MM.1S (cell line): Measurements from ENCODE around the gene IDH1.

ENCODE experiments used
- DNase-seq: peaks from one replicate; pipeline ENCODE4 v3.0.0-alpha.2; 2015
- H2AFZ ChIP-seq: fragments of 300-600 bp; sonication (generic); 2 replicates; pipeline ENCODE4 v1.6.0; 2016; ENCODE audit warnings: antibody characterized with exemption, low read length
- H3F3A ChIP-seq: fragments of 300-600 bp; sonication (generic); 2 replicates; pipeline ENCODE4 v1.6.1; 2016; ENCODE audit warnings: mild to moderate bottlenecking, antibody characterized with exemption, low read length, moderate library complexity, mixed read lengths; ENCODE audit not compliant: insufficient read depth
- H3K27ac ChIP-seq: fragments of 300-600 bp; sonication (generic); 2 replicates; pipeline ENCODE4 v1.5.1; 2016; ENCODE audit warnings: mild to moderate bottlenecking, low read length
- H3K27me3 ChIP-seq: fragments of 300-600 bp; sonication (generic); replicated peaks from 2 replicates; pipeline ENCODE4 v1.6.0; 2016; ENCODE audit warnings: low read length; ENCODE audit not compliant: insufficient read depth
- H3K36me3 ChIP-seq: fragments of 300-600 bp; sonication (generic); replicated peaks from 2 replicates; pipeline ENCODE4 v1.6.1; 2016; ENCODE audit warnings: mild to moderate bottlenecking, low read length, mixed read lengths; ENCODE audit not compliant: insufficient read depth
- H3K4me1 ChIP-seq: fragments of 300-600 bp; sonication (generic); 2 replicates; pipeline ENCODE4 v1.6.1; 2016; ENCODE audit warnings: low read length, mixed read lengths
- H3K4me2 ChIP-seq: fragments of 300-600 bp; sonication (generic); 2 replicates; pipeline ENCODE4 v1.6.0; 2016; ENCODE audit warnings: low read depth, low read length
- H3K4me3 ChIP-seq: fragments of 300-600 bp; sonication (generic); 2 replicates; pipeline ENCODE4 v1.5.1; 2016; ENCODE audit warnings: low read length, mixed read lengths
- H3K79me2 ChIP-seq: fragments of 300-600 bp; sonication (generic); 2 replicates; pipeline ENCODE4 v1.6.1; 2016; ENCODE audit warnings: mixed run types, low read length, mixed read lengths
- H3K9ac ChIP-seq: fragments of 300-600 bp; sonication (generic); 2 replicates; pipeline ENCODE4 v1.6.1; 2016; ENCODE audit warnings: low read length, mixed read lengths
- H3K9me2 ChIP-seq: fragments of 300-600 bp; sonication (generic); replicated peaks from 2 replicates; pipeline ENCODE4 v1.6.1; 2016; ENCODE audit warnings: mild to moderate bottlenecking, low read length, mixed read lengths; ENCODE audit not compliant: insufficient read depth
- H3K9me3 ChIP-seq: fragments of 300-600 bp; sonication (generic); replicated peaks from 2 replicates; pipeline ENCODE4 v1.6.1; 2016; ENCODE audit warnings: mild to moderate bottlenecking, low read length, mixed read lengths; ENCODE audit not compliant: insufficient read depth
- H4K20me1 ChIP-seq: fragments of 300-600 bp; sonication (generic); 2 replicates; pipeline ENCODE4 v1.6.1; 2016; ENCODE audit warnings: mild to moderate bottlenecking, low read length, moderate library complexity, mixed read lengths; ENCODE audit not compliant: insufficient read depth
- EZH2 ChIP-seq: fragments of 300-600 bp; sonication (generic); optimal IDR thresholded peaks from 2 replicates; pipeline ENCODE3; 2017; ENCODE audit warnings: low read depth, mild to moderate bottlenecking, antibody characterized with exemption, low read length, mixed read lengths
- EZH2phosphoT487 ChIP-seq: fragments of 300-600 bp; sonication (generic); IDR thresholded peaks from 2 replicates; pipeline ENCODE4 v1.6.1; 2018; ENCODE audit warnings: antibody characterized with exemption, low read length
- TF ChIP-seq, protein P1 (sequence below): fragments of 300-600 bp; sonication (generic); IDR thresholded peaks from 2 replicates; pipeline ENCODE4 v1.5.1; 2016; ENCODE audit warnings: antibody characterized with exemption, low read length, mixed read lengths

Gene IDH1

DNA sequence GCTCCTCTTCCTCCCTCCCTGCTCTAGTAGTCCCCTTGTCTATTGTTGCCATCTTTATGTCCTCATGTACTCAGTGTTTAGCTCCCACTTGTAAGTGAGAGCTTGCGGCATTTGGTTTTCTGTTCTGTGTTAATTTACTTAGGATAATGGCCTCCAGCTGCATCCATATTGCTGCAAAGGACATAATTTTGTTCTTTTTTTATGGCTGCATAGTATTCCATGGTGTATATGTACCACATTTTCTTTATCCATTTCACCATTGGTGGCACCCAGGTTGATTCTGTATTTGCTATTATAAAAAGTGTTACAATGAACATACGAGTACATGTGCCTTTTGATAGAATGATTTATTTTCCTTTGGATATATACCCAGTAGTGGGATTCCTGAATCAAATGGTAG, 23.7 kb upstream of the IDH1 start:
- Histone ChIP-seq H3K79me2 (no peaks in the 10 kb centered on the region), H3K27me3 (no peaks in the 10 kb centered on the region), H3K9me3 (no peaks in the 10 kb centered on the region), H3K4me3 (no peak overlapping the region), H3K27ac (no peak overlapping the region), H3K4me2 (no peak overlapping the region), H3K9me2 (no peaks in the 10 kb centered on the region), H2AFZ (no peak overlapping the region), H3K36me3 (peaks cover 6% of the 10 kb centered on the region; the same call in 1 of the 2 replicates), H3K9ac (no peak overlapping the region), H4K20me1 (no peaks in the 10 kb centered on the region), H3F3A (no peaks in the 10 kb centered on the region), H3K4me1 (no peaks in the 10 kb centered on the region)
- TF ChIP-seq, protein P1, sequence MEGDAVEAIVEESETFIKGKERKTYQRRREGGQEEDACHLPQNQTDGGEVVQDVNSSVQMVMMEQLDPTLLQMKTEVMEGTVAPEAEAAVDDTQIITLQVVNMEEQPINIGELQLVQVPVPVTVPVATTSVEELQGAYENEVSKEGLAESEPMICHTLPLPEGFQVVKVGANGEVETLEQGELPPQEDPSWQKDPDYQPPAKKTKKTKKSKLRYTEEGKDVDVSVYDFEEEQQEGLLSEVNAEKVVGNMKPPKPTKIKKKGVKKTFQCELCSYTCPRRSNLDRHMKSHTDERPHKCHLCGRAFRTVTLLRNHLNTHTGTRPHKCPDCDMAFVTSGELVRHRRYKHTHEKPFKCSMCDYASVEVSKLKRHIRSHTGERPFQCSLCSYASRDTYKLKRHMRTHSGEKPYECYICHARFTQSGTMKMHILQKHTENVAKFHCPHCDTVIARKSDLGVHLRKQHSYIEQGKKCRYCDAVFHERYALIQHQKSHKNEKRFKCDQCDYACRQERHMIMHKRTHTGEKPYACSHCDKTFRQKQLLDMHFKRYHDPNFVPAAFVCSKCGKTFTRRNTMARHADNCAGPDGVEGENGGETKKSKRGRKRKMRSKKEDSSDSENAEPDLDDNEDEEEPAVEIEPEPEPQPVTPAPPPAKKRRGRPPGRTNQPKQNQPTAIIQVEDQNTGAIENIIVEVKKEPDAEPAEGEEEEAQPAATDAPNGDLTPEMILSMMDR, result no peak
- TF ChIP-seq EZH2, result no peak
- no peak for TF ChIP-seq EZH2phosphoT487
- DNase-seq, result no peak

DNA sequence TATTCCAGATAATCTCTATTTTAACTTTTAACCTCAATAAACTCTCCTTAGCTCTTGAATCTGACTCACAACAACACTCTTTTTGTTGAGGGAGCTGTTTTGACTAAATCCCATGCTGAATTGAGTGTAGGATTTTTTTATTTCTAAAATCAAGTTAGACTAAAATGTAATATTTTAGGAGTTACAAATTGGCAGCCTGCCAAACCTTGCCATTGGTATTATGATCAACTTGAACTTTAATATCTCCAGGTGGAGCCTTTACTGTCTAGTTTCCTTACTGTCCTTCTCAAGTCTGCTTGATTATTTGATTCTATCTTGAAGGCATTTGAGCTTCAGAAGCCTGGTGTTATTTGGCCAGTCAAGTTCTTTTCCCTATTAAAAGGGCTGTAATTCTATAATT, 19.9 kb upstream of the IDH1 start:
- H3K27ac ChIP-seq, result no peak overlapping the region
- no peaks in the 10 kb centered on the region for H3K27me3 ChIP-seq
- no peak overlapping the region for H3K4me3 ChIP-seq
- no peaks in the 10 kb centered on the region for H3K9me3 ChIP-seq
- peaks cover under 1% of the 10 kb centered on the region for H3K79me2 ChIP-seq
- H3K4me2 ChIP-seq, result no peak overlapping the region
- H4K20me1 ChIP-seq, result no peaks in the 10 kb centered on the region
- TF ChIP-seq, protein P1, result no peak
- TF ChIP-seq EZH2phosphoT487 (no peak), EZH2 (no peak)
- no peak overlapping the region for H3K9ac ChIP-seq
- H3K9me2 ChIP-seq, result no peaks in the 10 kb centered on the region
- no peak overlapping the region for H2AFZ ChIP-seq
- peaks cover 8% of the 10 kb centered on the region; the same call in 1 of the 2 replicates for H3K36me3 ChIP-seq
- H3F3A ChIP-seq, result no peaks in the 10 kb centered on the region
- no peak for DNase-seq
- H3K4me1 ChIP-seq, result no peaks in the 10 kb centered on the region

DNA sequence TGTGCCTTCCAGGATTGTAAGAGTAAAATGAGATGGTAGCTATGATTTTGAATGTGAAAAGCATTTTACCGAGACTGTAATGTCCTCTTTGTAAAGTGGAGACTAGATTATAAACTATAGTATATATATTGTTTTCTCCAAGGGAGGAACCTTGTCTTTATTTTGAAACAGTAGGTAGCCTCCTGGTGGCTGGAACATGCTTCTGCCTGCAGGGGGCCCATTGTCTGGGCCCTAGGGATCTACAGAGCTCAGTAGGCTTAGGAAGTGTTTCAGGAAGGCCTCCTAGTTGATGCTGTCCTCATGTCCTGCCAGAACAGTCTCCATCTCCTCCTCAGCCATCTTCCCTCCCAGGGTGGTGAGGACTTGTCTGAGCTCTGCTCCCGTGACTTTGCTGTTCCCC, 14.2 kb upstream of the IDH1 start:
- Histone ChIP-seq H3K9me3 (no peaks in the 10 kb centered on the region), H3K9me2 (no peaks in the 10 kb centered on the region), H3K27me3 (no peaks in the 10 kb centered on the region), H3K4me1 (peaks cover 6% of the 10 kb centered on the region; the same call in 1 of the 2 replicates), H3K4me2 (no peak overlapping the region), H3K9ac (no peak overlapping the region), H2AFZ (no peak overlapping the region), H3K27ac (no peak overlapping the region), H3K4me3 (no peak overlapping the region), H3F3A (peaks cover 18% of the 10 kb centered on the region), H4K20me1 (no peaks in the 10 kb centered on the region), H3K36me3 (peaks cover 3% of the 10 kb centered on the region; the same call in 1 of the 2 replicates), H3K79me2 (peaks cover 33% of the 10 kb centered on the region)
- TF ChIP-seq EZH2phosphoT487, result no peak
- TF ChIP-seq, protein P1, result no peak
- no peak for TF ChIP-seq EZH2
- DNase-seq, result no peak
